ENCODE data around the gene WWOX.

- no peak for TF ChIP-seq CTCF (IDR thresholded peaks at IDR 0.05; ENCODE audit: poor library complexity, severe bottlenecking)
- no peak for TF ChIP-seq REST (IDR thresholded peaks at IDR 0.05; ENCODE audit: borderline replicate concordance)
Measured at GRCh38 chr16:78325468-78326352, 226.3 kb downstream of the WWOX start.

Data from neural cell (in vitro differentiated cells).